ENCODE data around the gene SNED1.

SNED1 gene

DNA sequence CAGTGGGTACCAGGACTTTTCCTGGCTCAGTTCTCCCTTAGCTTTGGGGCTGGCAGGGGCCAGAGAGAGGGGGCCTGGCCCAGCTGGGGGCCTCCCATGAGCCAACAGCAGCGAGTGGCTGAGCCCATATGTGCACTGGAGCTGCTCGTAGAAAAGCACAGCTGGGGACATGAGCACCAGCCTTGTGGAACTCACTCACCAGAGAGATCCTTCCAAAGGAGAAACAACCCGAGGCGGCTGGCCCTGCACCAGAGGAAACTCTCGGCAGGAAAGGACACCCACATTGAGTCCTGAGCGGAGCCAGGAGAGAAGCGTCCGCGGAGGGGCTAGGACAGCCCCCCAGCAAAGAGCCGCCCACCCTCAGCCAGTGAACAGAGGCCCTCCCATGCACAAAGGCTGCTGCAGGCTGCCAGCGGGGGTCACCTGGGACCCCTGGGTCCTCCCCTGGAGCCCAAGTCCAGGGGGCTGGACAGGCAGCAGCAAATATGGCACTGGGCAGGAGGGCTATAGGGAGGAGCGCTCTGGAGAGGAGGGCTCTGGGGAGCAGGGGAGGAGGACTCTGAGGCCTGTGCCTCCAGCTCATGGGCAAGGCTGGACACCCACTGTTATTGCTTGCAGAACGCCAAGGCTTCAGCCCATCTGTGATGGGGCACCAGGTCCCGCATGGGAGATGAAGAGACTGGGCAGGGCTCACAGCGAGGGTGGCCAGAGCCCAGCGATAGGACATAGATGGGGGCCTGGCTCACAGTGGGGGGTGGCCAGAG is 42.1 kb upstream of the SNED1 start:
- no peak for TF ChIP-seq JUND (IDR thresholded peaks at IDR 0.05; ENCODE audit: low read depth)
- DNase-seq (ENCODE audit: low read depth in 1 of 2, low spot score in 1 of 2): no peak
- in situ Hi-C loops (cut with HindIII; ENCODE audit: low pct_unique_long_range_greater_than_20kb, low sequenced_read_pairs): no loop called here

DNA sequence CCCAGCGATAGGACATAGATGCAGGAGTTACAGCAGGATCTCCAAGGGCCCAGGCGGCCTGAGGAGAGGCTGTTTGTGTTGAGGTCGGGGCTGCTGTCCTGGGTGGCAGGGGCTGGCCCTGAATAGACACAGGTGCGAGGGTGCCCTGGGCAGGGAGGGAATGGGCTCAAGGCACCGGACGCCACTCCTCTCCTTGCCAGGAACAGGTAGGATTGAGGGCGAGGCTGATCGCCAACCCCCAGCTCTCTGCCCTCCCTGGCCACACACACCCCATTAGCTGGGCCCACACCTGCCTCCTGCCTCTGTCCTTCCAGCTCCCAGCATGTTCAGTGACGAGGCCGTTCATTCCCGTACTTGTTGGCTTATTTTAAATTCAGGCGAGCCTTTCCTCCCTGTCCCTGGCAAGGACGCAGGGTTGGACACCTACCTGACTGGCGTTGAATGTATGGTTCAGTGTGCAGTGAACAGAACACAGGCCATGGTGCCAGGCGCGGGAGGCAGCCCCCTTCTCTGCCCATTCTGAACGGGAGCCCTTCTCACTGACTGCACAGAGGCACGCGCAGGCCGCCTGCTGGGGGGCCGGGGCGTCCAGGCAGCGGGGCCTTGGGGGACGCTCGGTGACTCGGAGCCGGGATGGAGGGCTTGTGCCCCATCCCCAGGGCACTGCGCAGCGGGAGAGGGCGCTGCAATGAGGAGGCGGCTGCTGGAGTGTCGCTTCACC is 41.3 kb upstream of the SNED1 start:
- no peak for TF ChIP-seq JUND (IDR thresholded peaks at IDR 0.05; ENCODE audit: low read depth)
- no peak for DNase-seq (ENCODE audit: low read depth in 1 of 2, low spot score in 1 of 2)
- in situ Hi-C loops (cut with HindIII; ENCODE audit: low pct_unique_long_range_greater_than_20kb, low sequenced_read_pairs): no loop called here

DNA sequence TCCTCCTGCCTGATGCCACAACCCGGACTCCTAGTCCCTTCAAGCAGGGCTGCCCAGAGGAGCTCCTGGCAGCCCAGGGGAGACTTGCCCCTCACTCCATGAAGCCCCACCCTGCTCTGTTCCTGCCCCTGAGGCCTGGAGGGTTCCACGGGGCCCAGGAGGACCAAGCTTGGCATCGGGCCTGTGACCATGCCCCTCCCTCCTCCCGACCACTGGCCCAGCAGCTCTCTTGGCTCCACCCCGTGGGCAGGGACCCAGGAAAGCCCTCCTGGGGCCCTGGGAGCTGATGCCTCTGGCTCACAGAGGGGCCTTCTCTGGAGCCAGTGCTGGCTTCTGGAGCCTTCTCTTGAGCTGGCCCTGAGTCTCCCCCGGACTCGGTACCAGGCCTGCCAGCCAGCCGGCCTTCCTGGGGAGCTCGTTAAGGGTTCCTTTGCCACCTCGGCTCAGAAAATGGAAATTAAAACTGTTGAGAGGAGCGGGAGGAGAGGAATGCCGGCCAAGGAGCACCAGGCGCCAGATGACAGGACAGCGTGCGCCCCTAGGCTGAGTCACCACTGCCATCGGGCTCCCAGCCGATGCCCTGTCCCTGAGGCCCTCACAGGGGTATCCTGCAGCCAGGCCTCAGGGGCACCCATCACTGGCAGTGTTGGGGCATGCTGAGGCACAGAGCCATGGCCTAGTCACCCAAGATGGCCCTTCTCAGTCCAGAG is 40.6 kb upstream of the SNED1 start:
- DNase-seq (ENCODE audit: low read depth in 1 of 2, low spot score in 1 of 2): no peak
- in situ Hi-C loops (cut with HindIII; ENCODE audit: low pct_unique_long_range_greater_than_20kb, low sequenced_read_pairs): no loop called here
- TF ChIP-seq JUND (IDR thresholded peaks at IDR 0.05; ENCODE audit: low read depth): no peak

DNA sequence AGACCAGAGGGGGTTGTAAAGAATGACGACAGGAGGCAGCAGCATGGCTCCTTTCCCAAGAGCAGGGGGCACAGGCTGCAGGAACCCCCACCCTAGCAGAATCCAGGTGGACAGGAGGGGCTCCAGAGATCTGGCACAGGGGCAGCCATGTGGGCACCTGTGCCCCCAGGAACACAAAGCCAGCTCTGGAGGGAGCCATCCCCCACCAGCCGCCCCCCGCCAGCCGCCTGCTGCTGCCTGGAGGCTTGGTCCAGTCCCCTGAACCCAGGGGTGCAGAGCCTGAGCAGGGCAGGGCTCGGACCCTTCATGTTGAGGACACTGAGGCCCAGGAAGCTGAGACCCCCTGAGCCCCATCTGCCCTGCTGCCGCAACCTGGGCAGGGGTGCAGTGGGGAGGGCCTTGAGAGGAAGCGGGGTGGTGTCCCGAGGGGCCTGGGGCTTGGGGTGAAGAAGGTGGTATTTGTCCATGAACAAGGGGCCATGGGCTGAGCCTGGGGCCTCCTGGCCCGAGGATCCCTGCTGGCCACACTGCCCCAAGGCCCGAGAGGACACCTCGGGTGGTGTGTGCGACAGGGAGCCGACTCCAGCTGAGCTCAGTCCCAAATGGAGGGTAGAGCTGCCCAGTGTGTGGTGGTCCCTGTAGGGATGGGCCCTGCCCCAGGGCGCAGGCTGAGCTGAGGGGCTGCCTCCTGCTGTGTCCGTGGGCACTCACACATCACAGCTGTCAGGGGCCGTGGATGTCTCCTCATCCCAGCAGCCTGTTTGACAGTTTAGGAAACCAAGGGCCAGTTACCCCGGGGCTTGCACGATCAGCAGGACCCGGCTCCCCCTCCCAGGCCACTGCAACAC is 39.8 kb upstream of the SNED1 start:
- TF ChIP-seq JUND (IDR thresholded peaks at IDR 0.05; ENCODE audit: low read depth): no peak
- DNase-seq (ENCODE audit: low read depth in 1 of 2, low spot score in 1 of 2): no peak
- in situ Hi-C loops (cut with HindIII; ENCODE audit: low pct_unique_long_range_greater_than_20kb, low sequenced_read_pairs): no loop called here

DNA sequence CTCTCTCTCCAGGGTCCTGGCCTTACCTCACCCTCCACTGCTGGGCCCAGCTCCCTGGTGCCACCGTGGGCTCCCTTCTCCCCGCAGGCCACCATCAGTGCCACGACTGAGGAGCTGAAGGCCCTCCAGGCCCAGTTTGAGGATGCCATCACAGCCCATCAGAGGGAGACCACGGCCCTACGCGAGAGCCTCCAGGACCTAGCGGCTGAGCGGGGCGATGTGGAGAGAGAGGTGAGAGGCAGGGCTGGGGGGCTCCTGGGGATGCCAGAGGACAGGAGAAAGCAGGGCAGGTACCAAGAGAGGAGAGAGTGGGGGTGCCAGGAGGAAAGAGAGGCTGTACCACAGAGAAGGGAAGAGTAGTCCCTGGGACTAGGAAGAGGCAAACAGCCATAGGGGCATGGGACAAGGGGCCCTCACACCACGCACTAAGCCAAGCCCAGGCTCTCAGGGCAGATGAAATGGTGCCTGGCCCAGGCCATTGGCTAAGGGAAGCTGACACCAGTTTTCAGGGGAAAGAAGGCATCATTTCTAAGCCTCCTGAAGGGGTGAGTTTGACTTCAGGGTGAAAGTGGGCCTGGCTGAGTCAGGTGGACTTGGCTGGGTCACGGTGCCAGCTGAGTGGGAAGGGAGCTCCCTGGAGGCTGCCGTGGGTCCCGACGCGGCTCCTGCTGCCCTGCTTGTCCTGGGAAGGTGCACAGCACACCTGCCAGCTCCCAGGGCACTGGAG is 39.0 kb upstream of the SNED1 start:
- in situ Hi-C loops (cut with HindIII; ENCODE audit: low pct_unique_long_range_greater_than_20kb, low sequenced_read_pairs): no loop called here
- no peak for TF ChIP-seq JUND (IDR thresholded peaks at IDR 0.05; ENCODE audit: low read depth)
- no peak for DNase-seq (ENCODE audit: low read depth in 1 of 2, low spot score in 1 of 2)

DNA sequence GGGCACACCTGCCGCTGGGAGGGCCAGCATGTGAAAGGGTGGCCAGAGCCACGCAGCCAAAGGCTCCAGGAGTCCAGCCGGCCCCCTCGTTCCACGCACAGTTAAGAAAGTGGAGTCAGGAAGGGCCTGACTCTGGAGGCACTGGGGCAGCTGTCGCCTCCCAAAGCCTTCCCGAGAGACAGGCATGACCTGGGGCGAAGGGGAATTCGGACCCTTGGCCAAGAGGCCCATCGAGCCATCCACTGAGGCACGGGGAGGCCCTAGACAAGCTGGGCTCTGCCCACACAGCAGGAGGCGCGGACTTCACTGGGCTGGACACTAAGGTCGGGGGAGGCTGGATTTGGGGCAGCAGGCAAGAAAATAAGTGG is 38.5 kb upstream of the SNED1 start:
- in situ Hi-C loops (cut with HindIII; ENCODE audit: low pct_unique_long_range_greater_than_20kb, low sequenced_read_pairs): no loop called here
- DNase-seq (ENCODE audit: low read depth in 1 of 2, low spot score in 1 of 2): no peak
- no peak for TF ChIP-seq JUND (IDR thresholded peaks at IDR 0.05; ENCODE audit: low read depth)

DNA sequence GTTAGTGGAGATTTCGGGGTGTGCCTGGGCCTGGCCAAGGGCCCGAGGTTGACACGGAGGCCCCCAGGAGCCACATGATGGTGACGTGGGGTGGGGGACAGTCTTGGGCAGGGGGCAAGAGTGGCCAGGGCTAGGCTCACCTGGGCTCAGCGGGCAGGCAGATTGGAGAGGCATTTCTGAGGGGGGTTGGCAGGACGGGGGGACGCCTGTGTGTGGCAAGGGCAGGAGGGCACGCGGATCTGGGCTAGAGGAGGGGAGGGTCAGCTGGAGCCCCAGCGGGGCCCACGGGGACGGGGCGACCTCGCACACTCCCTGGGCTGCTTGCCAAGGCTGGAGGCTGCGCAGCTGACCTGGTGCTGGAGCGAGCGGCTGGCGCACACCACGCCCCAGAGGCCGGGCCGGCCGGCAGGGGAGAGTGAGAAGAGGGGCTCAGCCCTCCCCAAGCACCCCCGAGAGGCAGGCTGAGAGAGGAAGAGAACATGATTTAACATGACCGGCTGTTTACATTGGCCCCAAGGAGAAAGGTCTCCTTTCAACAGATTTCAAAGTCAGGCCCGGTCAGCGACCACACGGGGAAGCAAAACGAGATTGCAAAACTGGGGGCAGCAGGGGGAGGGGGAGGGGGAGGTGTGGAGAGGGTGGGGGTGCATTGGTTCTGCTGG is 38.0 kb upstream of the SNED1 start:
- in situ Hi-C loops (cut with HindIII; ENCODE audit: low pct_unique_long_range_greater_than_20kb, low sequenced_read_pairs): no loop called here
- TF ChIP-seq JUND (IDR thresholded peaks at IDR 0.05; ENCODE audit: low read depth): no peak
- no peak for DNase-seq (ENCODE audit: low read depth in 1 of 2, low spot score in 1 of 2)

DNA sequence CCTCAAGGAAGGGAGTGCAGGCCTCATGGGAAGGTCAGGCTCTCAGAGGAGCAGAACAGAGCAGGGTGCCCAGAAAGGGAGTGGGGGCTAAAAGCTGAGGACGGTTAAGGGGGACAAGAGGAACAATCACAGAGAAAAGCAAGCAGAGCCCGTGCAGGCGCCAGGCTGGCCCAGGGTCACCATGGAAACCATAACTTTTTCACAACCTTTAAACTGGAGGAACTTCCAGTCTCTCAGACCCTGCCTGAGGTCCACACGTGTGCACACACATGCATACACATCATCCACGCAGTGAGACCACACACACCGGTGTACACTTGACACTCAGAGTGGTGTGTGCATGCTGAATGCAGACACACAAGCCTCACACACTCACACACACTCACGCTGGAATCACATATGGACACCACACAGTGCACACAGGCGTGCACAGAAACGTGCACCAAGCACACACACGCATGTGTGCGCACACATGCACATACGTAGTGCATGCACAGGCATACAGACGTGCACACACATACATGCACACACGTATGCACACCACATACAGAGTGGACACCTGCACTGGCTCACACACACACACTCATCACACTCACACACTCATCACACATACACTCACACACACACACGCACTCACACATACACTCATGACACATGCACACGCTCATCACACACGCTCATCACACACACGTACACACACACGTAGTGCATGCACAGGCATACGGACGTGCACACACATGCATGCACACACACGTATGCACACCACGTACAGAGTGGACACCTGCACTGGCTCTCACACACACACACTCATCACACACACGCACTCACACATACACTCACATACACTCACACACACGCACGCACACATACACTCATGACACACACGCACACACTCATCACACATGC is 37.2 kb upstream of the SNED1 start:
- no peak for TF ChIP-seq JUND (IDR thresholded peaks at IDR 0.05; ENCODE audit: low read depth)
- DNase-seq (ENCODE audit: low read depth in 1 of 2, low spot score in 1 of 2): no peak
- in situ Hi-C loops (cut with HindIII; ENCODE audit: low pct_unique_long_range_greater_than_20kb, low sequenced_read_pairs): no loop called here

DNA sequence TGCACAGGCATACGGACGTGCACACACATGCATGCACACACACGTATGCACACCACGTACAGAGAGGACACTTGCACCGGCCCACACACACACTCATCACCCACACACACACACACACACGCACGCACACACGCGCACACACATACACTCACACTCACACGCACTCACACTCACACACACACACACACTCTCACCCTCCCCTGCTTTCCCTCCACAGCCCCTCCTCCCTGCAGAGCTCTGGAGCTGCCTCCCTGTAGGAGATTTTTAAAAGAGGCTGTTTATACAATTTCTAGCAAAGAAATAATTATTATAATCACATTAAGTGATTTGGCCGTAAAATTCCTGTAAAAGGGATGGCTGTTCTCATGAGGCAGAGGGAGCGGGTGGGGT is 36.5 kb upstream of the SNED1 start:
- in situ Hi-C loops (cut with HindIII; ENCODE audit: low pct_unique_long_range_greater_than_20kb, low sequenced_read_pairs): no loop called here
- DNase-seq (ENCODE audit: low read depth in 1 of 2, low spot score in 1 of 2): no peak
- TF ChIP-seq JUND (IDR thresholded peaks at IDR 0.05; ENCODE audit: low read depth): no peak

DNA sequence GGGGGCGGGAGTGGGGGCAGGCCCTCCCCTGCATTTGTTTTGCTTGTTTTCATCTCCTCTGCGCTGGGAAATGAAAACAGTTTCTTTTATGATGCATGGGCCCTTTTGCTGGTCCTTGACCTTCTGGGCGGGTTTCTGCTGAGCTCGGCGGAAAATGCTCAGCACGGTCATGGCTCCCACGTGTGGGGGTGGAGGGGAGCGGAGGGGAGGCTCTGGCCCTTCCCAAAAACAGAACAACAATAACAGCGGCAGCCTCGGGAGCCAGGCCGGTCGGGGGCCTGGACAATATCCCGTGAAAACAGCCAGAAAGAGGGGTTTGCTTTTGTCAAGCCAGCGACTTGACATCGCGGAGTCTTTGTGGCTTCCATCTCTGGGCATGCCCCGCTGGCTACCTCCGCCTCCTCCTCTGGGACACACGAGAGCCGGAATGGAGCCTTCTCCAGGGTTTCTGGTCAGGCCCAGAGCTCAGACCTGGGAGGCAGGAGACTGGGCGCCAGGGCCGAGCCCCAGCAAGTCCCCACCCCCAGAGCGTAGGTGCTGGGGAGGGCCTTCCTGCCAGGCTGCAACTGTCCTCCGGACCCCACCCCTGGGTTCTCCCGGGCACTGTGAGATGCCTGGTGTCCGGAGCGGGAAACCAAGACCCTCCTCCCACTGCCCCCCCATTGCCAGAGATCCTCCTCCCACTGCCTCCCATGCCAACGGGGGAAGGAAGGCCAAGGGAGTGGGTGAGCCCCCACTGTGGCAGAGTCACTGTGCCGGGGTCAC is 35.9 kb upstream of the SNED1 start:
- in situ Hi-C loops (cut with HindIII; ENCODE audit: low pct_unique_long_range_greater_than_20kb, low sequenced_read_pairs): no loop called here
- no peak for DNase-seq (ENCODE audit: low read depth in 1 of 2, low spot score in 1 of 2)
- no peak for TF ChIP-seq JUND (IDR thresholded peaks at IDR 0.05; ENCODE audit: low read depth)
